Stimulated activated CD4-positive, alpha-beta T cell treated with anti-CD3 and anti-CD28 coated beads, Interleukin-12 subunit alpha, Interleukin-12 subunit beta, amount 100 ng/mL, for 4 hours (primary cell): ENCODE measurements around the gene CFAP44.
"Not testable (repeated sequence)": the region's sequence is repeated elsewhere in the genome, so short reads cannot be mapped to it uniquely, and the experiment has no call there.

Experiments
- DNase-seq: peaks from one replicate; pipeline ENCODE4 v3.0.0-alpha.2; 2020

The CFAP44 gene, protein sequence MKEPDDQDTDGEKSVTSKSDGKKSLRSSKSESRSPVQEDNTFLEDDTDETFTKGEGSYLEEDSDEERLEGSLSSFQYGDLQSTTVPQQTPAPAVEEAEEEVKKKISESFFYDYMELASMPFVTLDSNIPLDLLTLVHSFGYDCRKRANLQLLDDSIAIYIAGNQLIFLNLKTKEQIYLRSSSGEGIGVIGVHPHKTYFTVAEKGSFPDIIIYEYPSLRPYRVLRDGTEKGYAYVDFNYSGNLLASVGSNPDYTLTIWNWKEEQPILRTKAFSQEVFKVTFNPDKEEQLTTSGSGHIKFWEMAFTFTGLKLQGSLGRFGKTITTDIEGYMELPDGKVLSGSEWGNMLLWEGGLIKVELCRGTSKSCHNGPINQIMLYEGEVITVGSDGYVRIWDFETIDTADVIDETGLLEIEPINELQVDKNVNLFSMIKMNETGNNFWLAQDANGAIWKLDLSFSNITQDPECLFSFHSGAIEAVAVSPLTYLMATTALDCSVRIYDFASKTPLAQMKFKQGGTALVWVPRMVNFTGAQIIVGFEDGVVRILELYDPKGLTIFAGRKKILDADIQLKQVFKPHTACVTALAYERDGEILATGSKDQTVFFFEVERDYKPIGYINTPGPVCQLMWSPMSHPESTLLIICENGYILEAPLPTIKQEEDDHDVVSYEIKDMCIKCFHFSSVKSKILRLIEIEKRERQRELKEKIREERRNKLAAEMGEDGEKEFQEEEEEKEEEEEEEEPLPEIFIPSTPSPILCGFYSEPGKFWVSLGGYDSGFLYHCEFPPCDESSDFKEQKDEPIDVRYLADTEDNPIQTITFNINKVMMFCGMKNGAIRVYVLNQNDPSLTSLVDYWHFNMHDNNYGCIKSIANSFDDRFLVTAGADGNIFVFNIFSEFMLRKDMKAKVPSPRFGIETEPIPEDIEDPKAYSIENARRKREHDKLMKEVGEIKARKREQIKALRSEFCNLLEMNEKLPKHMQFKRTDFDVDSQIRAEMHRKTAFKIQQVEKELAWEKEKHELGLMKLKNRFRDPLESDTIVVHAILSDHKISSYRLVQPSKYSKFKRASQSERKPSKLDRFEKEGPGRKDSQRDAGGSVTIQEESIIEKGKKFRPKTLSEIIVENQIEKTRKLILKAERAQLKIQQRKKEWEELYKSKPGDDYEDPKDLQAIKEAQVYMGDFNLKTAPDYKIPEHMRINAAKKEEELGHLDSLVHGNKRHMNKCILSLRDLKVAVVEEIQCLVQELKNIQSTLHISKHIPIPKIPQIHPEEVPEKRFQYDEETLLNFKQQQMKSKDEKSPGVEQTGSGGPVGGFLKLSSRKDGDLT (N-terminal part only)

DNA sequence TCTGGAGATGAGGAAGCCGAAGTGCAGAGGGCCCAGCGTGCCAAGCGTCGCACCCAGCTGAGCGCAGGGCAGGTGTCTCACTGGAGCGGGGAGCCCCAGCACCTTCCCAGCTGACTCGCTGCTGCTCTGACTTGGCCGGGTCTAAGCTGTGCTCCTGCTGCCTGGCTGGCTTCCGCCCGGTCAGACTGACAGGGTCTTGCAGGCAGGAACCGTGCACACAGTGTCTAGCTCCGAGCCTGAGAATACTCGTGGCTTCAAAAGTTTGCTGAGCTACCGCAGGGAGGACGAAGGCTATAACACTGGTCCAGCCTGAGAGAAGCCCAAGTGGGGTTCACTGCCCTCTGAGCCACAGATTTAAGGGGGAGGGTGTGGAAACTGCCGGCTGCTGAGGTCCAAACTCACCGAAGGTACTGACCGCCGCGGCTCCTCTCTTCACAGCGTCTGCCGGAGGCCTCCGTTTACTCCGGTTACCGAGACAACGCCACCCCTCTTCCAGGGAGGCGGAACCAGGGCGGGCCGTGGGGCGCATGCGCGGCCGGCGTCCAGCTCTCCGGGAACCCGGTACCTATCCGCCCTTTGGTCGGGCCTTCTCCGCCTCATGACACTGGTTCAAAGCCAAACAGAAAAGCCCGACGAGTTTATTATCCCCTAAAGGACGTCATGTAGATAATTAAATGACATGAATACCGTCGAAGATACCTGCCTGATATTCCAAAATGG lies at the start of gene CFAP44:
TSS of gene CFAP44 (minus strand) at position 443 of the 720 bp plus-strand sequence. CDS start 7,829 bp downstream, outside the sequence.
- DNase-seq: peak; percentile 21

DNA sequence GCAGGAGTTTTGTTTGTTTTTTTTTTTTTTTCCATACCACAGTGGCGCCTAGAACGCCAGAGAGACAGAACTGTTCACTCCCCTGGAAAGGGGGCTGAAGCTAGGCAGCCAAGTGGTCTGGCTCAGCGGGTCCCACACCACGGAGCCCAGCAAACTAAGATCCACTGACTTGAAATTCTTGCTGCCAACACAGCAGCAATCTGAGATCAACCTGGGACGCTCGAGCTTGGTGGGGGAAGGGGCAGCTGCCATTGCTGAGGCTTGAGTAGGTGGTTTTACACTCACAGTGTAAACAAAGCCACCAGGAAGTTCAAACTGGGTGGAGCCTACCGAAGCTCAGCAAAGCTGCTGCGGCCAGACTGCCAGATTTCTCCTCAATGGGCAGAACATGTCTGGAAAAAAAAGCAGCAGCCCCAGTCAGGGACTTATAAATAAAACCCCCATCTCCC lies 43.9 kb upstream of the CFAP44 start:
- DNase-seq: no peak

DNA sequence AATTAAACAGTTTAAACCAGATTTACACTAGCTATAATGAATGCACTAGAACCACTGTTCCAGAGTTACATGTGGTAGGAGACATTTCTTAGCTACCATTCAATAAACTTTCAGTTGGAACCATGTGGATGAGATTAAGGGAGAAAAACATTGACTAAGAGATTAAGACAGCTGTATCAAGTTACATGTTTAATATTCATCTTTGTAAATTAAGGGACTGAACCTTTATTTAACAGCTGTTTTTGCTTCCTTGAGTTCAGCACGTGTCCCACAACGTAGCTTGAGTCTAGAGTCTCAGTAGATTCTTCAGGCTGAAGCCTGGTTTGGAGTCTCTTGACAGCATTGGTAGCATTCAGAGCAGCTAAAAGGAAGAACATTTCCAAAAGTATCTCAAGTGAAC lies 27.2 kb upstream of the CFAP44 start:
- no peak for DNase-seq

DNA sequence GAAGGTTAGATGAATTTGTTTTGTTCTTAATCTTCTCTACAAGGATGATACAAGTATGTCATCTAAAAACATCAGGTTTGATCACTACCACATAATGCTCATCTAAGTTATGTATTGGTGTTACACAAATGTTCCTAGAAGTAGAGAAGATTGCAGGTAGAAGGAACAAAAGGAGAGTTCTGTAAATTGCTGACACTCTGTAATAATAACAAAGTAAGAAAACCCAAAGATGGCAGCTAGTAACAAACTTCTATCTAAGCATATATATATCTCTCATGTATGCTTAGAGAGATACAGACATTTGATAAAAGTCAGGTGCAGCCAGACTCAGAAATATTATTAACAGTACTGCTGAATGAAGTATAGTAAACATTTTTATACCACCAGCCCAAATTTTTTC lies 20.2 kb upstream of the CFAP44 start:
- no peak for DNase-seq

DNA sequence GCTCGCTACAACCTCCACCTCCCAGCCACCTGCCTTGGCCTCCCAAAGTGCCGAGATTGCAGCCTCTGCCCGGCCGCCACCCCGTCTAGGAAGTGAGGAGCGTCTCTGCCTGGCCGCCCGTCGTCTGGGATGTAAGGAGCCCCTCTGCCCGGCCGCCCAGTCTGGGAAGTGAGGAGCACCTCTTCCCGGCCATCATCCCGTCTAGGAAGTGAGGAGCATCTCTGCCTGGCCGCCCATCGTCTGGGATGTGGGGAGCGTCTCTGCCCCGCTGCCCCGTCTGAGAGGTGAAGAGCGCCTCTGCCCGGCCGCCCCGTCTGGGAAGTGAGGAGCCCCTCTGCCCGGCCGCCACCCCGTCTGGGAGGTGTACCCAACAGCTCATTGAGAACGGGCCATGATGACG lies 17.3 kb upstream of the CFAP44 start:
- DNase-seq: not testable (repeated sequence)

DNA sequence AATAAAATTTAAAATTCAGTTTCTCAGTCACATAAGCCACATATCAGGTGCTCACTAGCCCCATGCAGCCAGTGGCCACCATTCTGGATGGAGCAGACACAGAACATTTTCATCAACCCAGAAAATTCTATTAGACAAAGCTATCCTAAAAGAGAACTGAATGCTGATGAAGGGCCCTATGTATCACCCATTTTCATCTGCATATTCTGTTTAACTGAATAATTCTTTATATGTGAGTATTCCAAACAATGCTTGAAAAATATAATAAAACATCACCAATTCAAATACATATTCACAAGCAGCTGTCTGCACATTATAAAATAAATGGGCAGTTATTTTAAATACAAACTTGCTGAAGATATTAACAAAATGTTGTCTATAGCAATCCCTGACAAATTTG lies 14.2 kb upstream of the CFAP44 start:
- no peak for DNase-seq

DNA sequence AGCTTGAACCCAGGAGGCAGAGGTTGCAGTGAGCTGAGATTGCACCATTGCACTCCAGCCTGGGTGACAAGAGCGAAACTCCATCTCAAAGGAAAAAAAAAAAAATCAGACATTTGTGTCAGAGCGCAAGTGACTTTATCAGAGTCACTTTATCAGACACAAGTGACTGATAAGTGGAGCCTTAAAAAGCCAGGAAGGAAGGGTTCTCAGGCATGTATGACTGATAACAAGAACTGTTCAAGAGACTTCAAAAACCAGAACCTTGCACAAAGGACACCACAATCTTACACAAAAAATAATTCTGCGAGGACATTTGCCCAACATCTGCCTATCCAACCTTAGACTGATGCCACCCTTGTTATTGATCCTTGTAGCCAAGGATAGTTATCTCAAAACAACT lies 13.3 kb upstream of the CFAP44 start:
- no peak for DNase-seq

DNA sequence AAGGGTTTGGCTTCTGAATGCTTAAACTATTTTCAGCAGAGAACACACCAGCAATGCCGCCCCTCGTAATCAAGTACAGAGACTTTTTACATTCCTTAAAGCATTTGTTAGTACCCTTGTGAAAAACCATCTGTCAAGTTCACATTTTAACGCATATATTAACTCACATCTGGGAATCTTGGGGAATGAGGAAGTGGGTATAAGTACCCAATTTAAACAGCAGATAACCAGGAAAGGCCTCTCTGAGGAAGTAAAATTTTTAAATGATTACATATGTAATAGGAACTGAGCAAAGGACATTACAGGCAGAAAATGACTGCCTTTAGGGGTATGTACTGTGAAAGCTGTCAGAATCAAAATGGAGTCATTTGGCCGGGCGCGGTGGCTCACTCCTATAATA lies 12.8 kb upstream of the CFAP44 start:
- no peak for DNase-seq

DNA sequence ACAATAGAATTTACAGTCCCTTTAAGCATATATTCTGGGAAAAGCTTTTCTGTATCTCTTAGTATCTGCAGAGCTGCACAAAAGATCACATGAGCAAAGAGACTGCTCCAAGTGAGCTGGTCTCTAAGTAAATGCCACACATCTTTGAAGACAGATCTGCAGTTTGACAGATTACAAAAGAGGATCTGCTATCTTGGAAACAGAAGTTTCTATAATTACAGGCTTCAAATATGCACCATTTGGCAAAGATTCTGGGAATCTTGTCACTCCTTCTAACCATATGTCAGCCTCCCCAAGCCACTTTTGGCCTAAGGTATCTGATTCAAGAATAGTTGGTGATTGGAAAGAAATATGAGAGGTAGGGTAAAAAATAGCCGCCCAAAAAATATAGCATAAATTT lies 9.6 kb upstream of the CFAP44 start:
- no peak for DNase-seq

DNA sequence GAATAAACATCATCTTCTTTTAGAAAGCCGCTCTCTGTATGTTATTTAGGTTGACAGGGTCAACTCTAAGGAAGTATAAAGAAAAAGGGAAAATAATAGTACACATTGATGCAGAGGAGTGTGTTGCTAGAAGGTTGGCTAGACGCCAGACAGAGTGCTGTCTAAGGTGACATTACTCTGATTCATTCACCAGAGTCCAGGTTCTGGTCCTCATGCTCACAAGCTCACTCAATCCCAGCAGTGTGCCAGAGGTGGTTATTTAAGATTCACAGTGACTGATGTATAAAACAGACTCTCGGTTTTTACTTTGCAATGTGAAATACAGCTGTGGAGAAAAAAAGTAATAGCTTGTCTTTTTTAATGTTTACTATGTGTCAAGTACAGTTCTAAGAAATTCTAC lies 1.7 kb downstream of the CFAP44 start:
- DNase-seq: no peak

DNA sequence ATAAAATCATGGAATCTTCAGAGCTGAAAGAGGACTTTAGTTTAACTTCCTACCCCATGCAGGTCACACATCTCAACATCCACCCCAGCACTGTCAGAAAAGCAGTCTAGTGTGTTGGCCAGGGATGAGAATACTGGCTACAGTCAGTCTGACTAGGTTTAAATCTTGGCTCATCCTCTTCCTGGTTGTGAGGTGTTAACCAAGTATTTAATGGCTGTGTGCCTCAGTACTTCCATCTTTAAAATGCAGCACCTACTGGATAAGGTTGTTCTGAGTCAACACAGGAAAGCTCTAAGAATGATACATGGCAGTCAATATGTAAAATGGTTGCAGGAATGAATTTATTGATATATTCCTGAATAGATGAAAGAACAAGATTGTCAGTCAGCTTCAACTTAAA lies 3.1 kb downstream of the CFAP44 start:
- no peak for DNase-seq

DNA sequence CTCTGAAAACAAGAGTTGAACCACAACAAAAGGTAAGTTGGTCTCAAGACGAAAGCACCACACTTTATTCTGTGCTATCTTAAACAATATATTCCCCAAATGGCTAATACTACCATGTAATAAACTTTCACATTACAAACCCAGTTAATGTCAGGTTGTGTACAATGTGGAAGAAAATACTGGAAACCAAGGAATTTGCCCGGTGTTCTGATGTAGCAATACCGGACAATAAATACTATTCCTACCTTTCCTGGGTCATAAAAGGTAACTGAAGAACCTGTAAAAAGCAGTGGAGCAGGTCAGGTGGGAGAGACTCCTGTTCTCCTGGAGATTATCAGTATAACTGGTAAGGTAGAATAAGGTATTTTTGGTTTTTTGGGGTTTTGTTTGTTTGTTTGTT lies 3.9 kb downstream of the CFAP44 start:
- DNase-seq: no peak

DNA sequence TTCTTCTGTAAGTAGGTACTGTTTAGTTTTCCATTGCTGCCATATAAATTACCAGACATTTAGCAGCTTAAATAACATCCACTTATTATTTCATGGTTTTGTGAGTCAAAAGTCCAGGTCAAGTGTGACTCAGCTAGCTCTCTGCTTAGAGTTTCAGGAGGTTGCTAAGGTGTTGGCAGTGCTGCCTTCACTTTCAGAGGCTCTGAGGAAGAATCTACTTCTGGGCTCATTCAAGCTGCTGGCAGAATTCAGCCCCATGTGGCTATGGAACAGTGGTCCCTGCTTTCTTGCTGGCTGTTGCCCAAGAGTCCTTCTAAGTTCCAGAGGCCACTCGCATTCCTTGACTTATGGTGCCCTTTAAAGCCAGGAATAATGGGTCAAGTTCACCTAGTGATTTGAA lies 4.5 kb downstream of the CFAP44 start:
- DNase-seq: no peak

DNA sequence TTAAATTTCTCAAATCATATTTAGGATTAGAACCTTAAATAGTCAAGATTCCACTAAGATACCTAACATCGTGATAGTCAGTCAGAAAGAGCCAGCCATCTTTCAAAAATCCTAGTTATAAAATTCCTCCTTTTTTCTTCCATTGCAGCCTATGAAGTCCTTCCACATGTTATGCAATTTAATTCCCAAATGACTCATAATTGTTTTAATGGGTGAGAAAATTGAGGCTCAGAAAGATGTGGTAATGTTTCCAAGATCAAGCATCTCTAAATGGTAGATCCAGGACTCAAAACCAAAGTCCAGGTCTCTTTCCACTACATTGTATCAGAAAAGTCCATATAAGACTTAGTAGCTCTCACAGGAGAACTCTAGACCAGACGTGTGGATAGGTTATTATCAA lies 9.5 kb downstream of the CFAP44 start:
- no peak for DNase-seq

DNA sequence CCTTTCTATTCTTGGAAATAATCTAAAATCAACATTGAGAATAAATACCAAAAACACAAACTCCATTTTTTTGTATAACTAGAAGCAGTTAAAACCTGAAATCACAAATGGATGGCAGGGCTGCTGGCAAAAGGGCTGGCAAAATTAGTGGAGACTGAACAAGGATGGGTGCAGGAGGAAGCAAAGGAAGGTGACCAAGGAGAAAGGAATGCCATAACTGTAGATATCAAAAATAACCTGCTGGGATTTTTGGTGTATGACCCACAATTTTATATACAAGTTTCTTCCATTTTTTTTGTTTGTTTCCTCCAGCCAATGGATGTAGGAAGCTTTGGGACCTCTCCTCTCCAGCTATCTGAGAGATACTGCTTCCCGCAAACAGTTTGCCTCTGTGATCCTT lies 12.7 kb downstream of the CFAP44 start:
- no peak for DNase-seq

DNA sequence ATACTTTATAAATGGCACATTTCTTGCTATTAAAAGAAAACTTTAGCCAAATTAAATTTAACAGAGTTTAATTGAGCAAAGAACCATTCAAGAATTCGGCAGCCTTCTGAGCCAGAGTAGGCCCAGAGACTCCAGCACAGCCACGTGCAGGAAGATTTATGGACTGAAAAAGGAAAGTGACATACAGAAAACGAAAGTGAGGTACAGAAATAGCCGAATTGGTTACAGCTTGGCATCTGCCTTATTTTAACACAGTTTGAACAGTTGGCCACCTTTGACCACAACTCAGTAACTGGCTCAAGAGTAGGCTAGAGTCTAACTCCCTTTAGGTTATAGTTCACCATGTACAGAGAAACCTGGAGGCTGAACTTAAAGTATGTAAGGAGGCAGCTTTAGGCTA lies 17.6 kb downstream of the CFAP44 start:
- DNase-seq: no peak

DNA sequence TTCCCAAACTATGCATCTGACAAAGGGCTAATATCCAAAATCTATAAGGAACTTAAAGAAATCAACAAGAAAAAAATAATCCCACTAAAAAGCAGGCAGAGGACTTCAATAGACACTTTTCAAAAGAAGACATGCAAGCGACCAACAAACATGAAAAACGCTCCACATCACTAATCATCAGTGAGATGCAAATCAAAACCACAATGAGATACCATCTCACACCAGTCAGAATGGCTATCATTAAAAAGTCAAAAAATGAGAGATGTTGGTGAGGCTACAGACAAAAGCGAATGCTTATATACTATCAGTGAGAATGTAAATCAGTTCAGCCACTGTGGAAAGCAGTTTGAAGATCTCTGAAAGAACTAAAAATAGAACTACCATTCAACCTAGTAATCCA lies 20.2 kb downstream of the CFAP44 start:
- no peak for DNase-seq

DNA sequence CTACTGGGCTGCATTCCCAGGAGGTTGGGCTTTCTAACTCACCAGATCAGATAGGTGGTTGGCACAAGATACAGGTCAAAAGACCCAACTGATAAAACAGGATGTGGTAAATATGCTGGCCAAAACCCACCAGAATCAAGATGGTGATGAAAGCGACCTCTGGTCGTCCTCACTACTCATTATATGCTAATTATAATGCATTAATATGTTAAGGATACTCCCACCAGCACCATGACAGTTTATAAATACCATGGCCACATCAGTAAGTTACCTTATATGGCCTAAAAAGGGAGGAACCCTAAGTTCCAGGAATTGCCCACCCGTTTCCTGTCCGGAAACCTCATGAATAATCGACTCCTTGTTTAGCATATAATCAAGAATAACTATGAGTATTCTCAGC lies 31.6 kb downstream of the CFAP44 start:
- no peak for DNase-seq

DNA sequence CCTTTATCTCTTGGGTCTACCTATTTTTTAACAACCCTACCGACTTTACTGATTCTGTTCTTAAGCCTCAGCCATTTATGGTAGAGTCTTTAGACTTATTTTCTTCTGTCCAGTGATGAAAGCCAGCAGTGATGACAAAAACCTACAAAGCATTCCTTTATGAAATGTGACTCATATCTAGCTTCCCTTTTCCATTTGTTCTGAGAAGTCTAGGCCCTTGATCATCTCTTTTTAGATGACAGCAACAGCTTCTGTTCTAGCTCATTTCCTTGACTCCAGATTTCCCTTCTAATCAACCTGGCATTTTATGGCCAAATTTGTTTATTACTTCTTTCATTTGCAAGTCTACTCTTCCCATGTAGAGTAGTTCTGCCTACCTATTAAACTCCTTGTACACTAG lies 36.1 kb downstream of the CFAP44 start:
- no peak for DNase-seq

DNA sequence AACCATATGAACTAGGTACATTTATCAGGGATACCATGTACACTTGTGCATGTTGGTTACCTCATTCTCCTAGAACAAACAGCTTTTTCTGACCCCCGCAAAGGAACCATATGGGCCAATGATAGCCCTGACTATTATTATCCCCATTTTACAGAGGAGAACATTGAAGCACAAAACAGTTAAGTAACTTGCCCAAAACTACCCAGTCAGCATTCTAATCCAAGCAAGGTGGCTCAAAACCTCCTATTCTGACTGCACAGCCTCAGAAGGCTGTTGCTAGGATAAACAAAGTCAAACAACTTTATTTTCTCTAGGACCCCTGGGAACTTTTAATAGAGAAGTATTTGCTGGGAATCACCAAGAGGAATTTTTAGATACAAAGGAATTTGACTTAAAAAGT lies 36.7 kb downstream of the CFAP44 start:
- DNase-seq: no peak
